Fibroblast of skin of back (primary cell): ENCODE data around the gene CELSR1.

ENCODE experiments used
- DNase-seq: peaks from one replicate; pipeline ENCODE4 v3.0.0-alpha.2; 2013

The CELSR1 gene

DNA sequence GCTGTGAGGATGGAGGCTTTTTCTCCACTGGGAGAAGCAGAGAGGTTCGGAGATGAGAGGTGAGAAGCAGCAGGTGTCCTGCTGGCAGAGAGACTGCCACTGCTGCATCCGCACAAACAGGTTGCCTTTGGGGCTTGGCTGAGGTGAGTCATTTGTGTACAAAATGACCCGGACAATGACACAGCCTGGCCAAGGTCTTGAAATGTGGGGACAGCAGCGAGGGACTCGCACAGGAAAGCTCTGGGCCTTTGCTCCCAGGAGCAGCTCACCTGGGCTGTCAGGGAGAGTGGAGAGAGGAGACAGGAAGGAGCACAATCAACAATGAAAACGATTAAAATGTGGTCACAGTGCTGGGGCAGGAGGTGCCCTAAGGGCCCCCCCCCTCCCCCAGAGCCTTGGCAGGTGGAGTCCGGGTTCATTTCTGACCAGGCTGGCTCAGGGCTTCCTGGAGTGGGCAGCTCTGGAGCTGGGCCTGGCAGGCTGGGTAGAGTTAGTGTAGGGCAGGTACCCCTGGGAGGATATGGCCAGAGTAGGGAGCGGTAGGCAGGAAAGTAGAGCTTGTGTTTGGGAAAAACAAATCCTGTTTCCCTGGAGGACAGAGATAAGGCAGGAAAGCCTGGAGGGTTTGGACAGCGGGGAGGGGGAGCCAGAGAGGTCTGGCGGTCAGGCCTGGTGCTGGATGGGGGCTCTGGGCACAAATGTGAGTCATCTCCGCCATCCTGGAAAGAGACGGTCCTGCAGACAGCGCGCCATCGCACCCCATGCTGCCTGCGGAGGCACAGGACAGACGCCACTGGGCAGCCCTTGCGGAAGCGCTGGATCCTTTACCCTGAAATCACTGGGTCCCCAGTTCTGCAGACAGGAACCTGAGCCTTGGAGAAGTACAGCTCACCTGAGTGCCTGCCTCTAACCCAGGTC lies 37.8 kb upstream of the CELSR1 start:
- no peak for DNase-seq

DNA sequence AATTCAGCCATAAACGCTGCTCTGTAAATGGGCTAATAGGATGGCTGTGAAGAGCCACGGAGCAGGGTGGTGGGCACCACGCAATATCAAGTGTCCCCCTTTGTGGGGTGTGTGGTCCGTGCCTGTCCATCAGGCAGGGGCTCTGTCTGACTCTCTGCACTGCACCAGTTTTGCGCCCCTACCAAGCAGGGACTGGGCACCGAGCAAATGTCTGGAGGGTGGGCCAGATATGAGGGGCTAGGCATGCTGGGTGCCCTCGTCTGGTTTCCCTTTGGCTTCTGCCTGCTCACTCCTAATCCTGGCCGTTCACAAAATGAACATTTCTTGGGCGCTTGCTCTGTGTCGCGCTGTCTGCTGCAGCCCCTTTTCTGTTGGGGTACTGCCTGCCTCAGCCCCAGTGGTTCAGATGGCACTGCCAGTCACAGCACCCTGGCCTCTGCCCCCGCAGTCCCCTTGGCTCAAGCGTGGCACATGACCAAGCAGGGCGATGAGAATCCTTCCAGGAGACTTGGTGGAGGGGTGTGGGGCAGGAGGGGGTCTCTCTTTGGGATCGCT lies 37.1 kb upstream of the CELSR1 start:
- DNase-seq = no peak

DNA sequence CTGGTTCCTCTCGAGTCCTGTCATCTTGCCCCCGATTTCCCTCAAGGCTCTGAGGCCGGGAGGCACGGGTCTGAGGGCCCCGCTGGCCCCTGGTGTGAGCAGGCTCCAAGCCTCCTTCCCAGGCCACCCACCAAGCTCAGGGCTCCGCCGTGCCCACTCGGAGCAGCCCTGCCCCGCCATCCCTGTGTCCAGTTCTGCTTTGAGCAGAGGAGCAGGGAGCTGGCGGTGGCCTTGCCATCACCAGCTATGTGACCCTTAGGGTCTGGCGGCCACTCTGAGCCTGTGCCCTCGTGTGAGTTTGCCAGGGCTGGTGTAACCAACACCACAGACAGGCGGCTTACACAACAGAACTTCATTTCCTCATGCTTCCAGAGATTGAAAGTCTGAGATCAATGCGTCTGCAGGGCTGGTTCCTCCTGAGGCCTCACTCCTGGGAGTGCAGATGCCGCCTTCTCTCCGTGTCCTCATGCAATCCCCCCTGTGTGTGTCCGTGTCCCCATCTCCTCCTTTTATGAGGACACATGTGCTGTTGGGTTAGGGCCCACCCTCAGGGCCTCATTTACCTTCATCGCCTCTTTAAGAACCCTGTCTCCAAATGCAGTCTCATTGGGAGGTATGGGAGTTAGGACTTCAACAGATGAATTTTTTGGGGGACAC lies 36.5 kb upstream of the CELSR1 start:
- no peak for DNase-seq

DNA sequence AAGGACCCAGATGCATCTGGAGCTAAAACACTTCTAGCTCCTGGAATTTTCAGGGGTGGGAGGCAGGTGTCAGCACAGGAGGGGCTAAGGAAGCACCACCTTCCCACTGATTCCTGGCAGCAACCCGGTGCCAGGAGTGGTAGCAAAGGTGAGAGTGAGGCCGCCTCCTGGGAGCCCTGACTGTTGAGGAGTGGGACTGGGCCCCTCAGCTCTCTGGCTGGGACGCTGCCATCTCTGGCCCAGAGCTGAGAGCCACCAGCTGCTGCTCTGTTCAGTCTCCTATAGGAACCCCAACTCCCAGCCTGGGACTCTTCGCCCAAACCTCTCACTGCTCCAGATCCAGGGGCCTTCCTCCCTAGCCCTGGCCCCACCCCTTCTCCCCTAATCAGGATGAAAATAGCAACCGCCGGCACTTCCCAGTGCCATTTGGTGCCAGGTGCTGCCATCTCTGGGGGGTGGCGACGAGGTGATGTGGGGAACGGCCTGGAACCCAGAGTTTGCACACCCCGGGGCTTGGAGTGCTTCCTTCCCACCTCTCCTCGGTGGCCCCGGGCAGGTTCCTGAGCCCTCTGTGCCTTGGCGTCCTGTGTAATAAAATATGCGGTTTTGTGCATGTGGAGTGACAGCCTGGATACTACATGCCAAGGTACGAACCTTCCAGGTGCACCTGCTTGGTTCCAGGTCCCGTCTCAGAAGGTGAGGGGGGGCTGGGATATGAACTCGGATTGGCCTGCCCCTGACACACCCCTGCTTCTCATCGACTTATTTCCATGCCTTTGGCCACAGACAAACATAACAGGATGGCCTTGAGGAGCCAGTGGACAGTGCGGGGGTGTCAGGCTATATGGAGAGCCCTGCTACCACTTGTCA lies 35.7 kb upstream of the CELSR1 start:
- DNase-seq = no peak

DNA sequence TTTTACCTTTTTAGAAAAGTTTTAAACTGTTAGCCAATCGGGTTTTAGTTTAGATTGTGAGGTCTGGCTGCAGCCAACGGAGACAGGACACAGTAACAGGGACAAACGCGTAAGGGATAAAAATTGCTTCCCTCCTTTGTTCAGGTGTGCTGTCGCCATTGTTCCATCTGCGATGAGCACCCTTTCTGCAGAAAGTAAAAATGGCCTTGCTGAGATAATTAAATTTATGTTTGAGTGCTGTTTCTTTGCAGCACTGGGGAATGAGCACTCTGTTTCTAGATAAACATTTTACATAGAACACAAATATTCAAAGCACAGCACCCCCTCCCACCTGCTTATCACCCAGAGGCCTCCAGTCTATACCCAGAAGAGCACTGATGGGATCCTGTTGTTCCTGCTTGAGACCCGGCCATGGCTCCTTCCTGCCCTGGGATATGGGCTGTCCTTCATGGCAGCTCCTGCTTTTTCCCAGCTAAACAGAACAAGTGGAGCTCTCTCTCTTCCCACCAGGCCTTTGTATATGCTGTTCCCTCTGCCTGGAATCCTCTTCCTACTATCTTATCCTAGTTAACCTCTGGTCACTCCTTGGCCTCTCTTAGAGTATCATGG lies 34.3 kb upstream of the CELSR1 start:
- no peak for DNase-seq

DNA sequence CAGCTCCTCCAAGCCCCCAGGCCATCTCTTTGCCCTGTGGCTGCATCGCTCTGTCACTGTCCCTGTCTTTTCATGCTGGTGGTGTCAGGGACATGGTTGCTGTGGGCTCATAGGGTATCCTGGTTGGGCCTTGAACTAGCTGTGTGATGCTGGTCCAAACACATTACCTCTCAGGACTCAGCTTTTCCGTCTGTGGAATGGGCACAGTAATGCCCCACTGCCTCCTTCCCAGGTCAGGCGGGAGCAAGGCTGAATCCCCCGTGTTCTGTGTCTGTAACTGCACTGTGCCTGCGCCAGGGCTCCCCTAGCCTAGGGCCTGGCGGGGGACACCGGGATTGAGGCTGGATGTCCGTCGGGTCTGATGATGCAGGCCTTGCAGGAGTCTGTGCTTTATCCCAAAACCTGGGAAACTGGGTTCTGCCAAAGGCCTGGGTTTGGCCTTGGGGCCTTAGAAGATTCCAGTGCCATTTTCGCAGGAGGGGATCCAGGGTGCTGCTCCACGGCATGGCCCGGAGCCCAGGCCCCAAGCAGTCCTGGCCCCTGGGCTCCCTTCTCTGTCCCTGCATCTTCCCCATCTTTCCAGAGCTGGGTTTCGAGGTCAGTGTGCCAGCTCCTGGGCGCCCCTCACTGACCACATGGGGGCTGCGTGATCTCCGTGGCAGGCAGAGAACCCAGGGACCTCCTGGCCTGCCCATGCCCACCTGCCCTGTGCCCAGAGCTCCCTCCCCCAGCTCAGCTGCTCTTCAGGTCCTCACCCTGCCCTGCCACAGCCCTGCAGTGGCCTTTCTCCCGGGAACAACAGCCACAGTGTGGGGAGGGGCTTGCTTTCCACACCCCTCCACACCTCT lies 32.7 kb upstream of the CELSR1 start:
- DNase-seq = no peak

DNA sequence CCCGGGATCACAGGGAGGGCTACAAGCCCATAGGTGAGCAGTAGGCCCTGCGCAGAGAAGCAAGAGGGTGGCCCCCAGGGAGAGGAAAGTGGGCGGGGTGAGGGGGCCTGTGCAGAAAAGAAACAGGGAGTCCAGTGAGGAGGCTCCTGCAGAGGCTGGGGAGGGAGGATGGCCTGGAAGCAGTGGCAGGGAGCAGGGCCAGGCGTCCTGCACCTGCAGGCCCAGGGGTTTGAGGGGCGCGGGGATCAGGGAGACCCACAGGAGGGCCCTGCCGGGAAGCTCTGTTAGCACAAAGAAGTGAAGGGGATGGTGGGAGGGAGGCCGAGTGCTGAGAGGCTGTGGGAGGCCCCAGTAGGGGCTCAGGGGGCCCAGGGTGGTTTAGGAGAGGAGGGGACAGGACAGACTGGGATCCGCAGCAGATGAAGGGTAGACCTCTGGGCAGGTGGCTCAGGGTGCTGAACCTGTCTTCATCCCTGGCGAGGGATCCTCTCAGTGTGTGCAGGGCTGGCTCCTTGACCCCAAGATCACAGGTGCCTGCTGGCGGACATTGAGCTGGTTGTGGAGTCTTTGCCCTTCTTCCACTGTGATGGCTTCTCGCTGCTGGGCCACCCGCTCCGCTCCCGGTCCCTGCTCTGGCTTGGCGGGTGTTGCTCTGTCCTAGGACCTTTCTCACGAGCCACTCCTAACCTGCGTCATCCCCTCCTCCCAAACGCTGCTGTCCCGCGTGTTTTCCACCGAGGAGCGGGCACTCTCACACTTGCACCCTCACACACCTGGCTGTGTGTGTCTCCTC lies 31.8 kb upstream of the CELSR1 start:
- DNase-seq = no peak

DNA sequence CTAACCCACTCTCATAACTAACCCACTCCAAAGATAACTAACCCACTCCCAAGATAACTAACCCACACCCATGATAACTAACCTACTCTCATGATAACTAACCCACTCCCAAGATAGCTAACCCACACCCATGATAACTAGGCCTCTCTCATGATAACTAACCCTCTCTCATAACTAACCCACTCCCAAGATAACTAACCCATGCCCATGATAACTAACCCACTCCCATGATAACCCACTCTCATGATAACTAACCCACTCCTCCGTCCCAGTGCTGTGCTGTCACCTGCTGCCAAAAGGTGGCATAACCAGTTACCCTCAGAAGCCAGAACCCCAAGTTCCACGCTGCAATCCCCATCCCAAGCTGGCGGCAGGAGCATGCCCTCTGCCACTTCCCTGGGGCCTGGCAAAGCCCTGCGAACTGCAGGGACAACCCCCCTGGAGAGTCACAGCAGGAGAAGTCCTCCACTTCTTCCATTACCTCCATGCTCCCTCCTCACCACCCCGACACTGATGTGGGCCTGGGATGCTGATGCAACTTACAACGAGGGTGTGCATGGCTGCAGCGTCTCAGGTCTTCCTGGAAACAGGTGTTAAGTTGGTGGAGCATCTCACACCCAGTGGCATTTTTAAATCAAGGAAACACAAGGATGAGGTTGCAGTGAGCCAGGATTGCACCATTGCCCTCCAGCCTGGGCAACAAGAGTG lies 30.8 kb upstream of the CELSR1 start:
- DNase-seq = no peak

DNA sequence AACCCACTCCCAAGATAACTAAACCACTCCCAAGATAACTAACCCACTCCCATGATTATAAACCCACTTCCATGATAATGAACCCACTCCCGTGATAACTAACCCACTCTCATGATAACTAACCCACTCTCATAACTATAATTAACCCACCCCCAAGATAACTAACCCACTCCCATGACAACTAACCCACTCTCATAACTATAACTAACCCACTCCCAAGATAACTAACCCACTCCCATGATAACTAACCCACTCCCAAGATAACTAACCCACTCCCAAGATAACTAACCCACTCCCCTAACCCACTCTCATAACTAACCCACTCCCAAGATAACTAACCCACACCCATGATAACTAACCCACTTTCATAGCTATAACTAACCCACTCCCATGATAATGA lies 30.1 kb upstream of the CELSR1 start:
- DNase-seq = no peak

DNA sequence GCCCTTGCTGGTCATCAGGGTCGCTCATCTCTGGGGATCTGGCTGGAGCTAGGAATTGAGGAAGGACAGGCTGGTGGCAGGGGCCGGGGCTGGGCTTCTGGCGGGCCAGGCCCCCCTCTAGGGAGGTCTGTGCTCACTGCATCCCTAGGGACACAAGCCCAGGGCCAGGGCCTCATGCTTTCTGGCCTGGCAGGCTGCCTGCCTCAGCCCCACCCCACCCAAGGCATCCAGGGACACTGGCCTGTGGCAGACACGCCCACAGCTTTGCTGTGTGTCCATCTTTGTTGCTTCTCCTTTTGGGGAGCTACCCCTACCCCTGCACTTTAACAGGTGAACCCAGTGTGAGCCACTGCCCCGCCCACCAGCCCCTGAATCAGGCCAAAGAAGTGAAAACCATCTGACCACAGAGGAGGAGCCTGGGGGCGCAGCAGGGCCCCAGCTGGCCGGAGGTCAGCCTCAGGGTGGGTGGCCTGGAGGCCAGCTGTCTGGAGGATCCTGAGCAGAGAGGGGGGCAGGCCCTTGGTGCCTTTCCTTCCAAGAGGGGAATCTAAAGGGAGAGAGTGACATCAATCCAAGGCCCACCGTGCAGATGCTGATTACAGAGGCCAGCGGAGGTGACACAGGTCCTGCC lies 26.8 kb upstream of the CELSR1 start:
- DNase-seq = peak; percentile 34

DNA sequence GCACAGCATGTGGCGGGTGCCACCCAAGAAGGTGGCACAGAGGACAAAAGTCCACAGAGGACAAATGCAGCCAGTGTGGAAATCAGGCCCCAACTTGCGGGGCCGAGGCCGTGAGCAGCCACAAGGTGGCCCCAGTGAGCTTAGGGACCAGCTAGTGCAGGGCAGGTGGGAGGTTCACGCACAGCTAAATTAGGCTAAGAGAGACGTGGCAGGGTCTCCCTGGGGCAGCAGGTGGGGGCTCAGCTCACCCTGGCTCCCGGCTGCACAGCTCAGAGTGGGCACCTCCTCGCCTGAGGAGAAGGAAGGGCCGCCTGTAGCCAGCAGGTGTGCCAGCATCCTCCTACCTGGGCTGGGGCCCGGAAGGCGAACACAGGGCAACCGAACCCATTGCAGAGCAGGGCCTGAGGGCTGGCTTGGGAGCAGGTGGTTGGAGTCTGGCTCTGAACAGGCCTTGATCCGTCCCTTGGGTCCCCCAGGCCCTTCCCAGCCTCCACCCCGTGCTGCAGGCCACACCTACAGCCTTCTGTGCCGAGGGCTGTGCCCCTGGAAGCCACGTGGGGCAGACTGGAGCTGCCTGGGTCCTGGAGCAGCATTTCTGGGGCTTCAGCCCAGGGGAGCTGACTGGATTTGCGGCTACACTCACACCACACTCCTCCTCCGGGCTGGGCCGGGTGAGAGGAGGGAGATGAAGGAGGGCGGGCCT lies 26.1 kb upstream of the CELSR1 start:
- DNase-seq = peak; percentile 32

DNA sequence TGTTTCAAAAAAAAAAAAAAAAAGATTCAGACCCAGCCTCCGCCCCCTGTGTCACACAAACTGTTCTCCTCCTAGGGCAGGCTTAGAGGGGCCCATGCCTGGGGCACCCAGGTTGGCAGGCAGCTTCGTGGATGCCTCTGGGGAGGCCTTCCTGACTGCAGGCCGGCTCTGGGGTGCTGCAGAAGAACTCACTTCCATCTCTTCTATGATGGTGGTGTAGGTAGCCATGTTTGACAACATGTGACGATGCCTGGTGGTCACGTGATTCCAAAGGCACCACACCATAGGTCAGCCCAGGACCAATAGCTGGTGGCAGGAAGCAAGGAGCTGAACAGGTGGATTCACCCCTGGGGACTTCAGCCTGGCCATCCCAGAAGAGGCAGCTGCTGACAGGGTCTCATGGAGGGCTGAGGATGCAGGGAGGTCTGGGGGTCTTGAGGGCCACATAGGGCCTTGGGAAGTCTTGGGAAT lies 24.1 kb upstream of the CELSR1 start:
- DNase-seq = peak; percentile 36

DNA sequence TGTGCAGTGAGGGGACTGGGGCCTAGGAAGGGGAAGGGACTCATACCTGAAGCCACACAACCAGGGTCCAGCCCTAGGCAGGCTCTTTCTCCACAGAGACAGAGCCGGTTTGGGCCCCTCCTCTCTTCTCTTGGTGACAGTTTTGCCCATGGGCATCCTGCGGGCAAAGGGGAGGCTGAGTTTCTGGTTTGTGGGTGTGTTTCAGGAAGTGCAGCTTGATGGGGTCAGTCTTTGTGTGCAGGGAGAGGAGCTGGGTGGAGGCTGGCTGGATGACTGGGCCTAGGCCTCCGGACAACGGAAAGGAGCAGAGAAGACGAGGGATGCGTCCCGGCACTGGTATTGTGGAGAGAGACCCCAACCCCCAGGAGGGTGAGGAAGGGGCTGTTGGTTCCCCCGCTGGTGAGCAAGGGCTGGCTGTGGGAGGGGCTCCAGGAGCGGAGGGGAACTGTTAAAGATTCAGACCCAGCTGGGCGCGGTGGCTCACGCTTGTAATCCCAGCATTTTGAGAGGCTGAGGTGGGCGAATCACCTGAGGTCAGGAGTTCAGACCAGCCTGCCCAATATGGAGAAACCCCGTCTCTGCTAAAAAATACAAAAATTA lies 23.4 kb upstream of the CELSR1 start:
- no peak for DNase-seq

DNA sequence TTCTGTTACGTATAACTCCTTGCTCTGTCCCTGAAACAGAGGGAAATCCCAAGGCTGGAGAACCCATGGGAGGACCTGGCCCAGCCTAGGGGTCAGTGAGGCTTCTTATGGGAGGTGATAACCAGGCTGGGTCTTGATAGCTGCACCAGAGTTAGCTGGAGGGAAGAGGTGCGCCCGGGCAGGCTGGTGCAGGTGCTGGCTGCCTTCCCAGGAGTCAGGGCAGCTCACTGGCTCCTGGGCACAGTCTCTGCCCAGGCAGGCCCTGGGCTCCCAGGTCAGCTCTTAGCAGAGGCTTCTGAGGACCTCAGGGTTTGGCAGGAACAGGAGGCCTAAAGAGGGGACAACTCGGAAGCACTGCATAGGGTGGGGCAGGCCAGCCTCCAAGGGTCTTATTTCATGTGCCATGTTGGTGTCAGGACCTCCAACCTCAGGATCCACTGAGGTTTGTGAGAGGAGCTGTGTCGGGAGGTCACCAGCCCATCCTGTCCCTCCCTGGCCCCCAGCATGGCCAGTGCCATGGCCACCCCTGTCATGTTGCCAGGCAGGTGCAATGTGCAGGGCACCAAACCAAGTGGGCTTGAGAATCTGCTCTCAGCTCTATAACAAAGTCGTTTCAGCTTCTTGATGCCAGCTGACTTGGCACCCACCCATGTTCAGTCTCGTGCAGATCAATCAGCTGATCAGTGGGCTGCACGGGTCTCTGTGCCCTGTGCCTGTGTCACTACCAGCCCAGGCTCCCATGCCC lies 20.5 kb upstream of the CELSR1 start:
- DNase-seq = no peak

DNA sequence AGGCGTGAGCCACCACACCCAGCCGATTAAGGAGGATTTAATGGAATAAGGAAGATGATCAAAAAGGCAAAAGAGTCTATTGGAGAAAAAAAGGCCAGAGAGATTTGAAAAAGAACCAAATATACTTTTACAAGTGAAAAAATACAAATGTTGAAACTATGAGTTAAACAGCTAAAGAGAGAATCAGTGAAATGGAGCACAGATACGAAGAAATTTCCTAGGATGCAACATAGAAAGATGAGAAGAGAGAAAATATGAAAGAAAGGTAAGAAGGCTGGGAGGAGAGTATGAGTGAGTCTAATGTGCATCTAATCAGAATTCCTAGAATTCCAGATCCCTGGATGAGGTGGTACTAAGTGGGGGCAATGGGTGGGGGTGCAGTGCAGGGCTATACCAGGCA lies 19.4 kb upstream of the CELSR1 start:
- no peak for DNase-seq

DNA sequence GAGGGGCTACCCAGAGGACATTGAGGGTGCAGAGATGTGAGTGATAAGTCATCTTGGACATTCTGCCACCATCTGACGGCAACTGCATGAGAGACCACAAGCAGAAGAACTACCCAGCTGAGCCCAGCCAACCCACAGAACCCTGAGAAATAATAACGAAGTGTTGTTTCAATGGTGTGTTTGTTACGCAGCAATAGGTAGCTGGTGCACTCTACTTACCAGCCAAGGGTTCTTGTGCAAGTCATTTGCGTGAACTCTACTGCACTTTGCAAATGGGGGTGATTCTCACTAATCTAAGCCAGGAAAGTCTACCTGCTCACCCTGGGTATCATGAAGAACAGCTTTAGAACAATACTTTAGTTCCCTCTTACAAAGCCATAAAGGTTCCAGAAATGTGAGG lies 15.8 kb upstream of the CELSR1 start:
- no peak for DNase-seq

DNA sequence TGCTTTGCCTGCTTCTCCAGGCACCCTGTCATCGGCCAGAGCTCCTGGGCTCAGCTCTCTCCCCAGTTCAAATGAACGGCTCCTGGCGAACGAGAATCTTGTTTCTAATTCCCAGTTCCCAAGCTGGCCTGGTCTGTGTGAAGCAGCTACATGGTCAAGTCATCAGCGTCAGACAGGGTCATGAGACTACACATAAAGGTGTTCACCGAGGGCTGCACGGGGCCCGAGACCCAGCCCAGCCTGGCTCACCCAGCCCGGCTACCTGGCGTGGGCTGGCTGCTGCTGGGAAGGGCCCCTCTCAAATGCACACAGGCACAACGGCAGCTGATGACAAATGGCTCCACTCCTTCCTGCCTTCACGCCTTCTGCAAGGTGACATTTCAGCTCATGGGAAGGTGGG lies 14.6 kb upstream of the CELSR1 start:
- no peak for DNase-seq
